HepG2 (cell line): Measurements from ENCODE around the gene CSTF3. TPM values are rescaled to one million over a fixed set of nuclear protein-coding genes. Genes with fewer than 3 reads are reported as not detected.

Experiments
- ADNP ChIP-seq: sonication (generic); formaldehyde crosslinking; IDR thresholded peaks from 2 replicates; pipeline ENCODE4 v1.4.0; 2020; ENCODE audit warnings: missing genetic modification reagents
- AFF4 ChIP-seq: sonication (generic); formaldehyde crosslinking; IDR thresholded peaks from 2 replicates; pipeline ENCODE4 v1.4.0; 2020; ENCODE audit warnings: missing genetic modification reagents
- ARNT2 ChIP-seq: sonication (generic); formaldehyde crosslinking; IDR thresholded peaks from 2 replicates; pipeline ENCODE4 v1.8.0; 2022; ENCODE audit warnings: mild to moderate bottlenecking, low read depth, missing genetic modification reagents, moderate library complexity
- ATRX ChIP-seq: sonication (generic); formaldehyde crosslinking; IDR thresholded peaks from 2 replicates; pipeline ENCODE4 v1.4.0; 2020; ENCODE audit warnings: missing genetic modification reagents, borderline replicate concordance
- BRD4 ChIP-seq: sonication (generic); formaldehyde crosslinking; IDR thresholded peaks from 2 replicates; pipeline ENCODE4 v1.4.0; 2020; ENCODE audit warnings: missing genetic modification reagents
- CTCF ChIP-seq: sonication (generic); formaldehyde crosslinking; IDR thresholded peaks from 2 replicates; pipeline ENCODE4 v1.5.0; 2020; ENCODE audit warnings: mild to moderate bottlenecking, missing genetic modification reagents, moderate library complexity
- KAT2B ChIP-seq: fragments of 150-350 bp; IDR thresholded peaks from 2 replicates; pipeline ENCODE4 v1.6.1; 2014; ENCODE audit warnings: low read depth, low read length, borderline replicate concordance
- NFE2L2 ChIP-seq: fragments of 150-350 bp; IDR thresholded peaks from 2 replicates; pipeline ENCODE4 v1.6.1; 2014; ENCODE audit warnings: low read length
- RBFOX2 ChIP-seq: fragments of 200-400 bp; formaldehyde crosslinking; IDR thresholded peaks from 2 replicates; pipeline ENCODE4 v1.6.1; 2017; ENCODE audit warnings: low read depth, mild to moderate bottlenecking, low read length
- SRSF1 ChIP-seq: fragments of 200-400 bp; formaldehyde crosslinking; optimal IDR thresholded peaks from 2 replicates; pipeline ENCODE3; 2017; ENCODE audit warnings: mild to moderate bottlenecking, low read depth, low read length, moderate library complexity
- TGIF2 ChIP-seq: IDR thresholded peaks from 2 replicates; pipeline ENCODE4 v1.6.1; 2016; ENCODE audit warnings: control low read depth, missing compliant biosample characterization
- ZBTB21 ChIP-seq: sonication (generic); formaldehyde crosslinking; IDR thresholded peaks from 2 replicates; pipeline ENCODE4 v1.4.0; 2020; ENCODE audit warnings: missing genetic modification reagents
- ZC3H4 ChIP-seq: sonication (generic); formaldehyde crosslinking; IDR thresholded peaks from 2 replicates; pipeline ENCODE4 v1.4.0; 2020; ENCODE audit warnings: missing genetic modification reagents, borderline replicate concordance
- ZFP36 ChIP-seq: fragments of 150-350 bp; IDR thresholded peaks from 2 replicates; pipeline ENCODE4 v1.6.1; 2018; ENCODE audit warnings: borderline replicate concordance, low read length, low read depth; ENCODE audit not compliant: partially characterized antibody
- ZNF331 ChIP-seq: sonication (generic); formaldehyde crosslinking; IDR thresholded peaks from 2 replicates; pipeline ENCODE4 v1.4.0; 2020; ENCODE audit warnings: missing genetic modification reagents
- ZNF570 ChIP-seq: sonication (generic); formaldehyde crosslinking; IDR thresholded peaks from 2 replicates; pipeline ENCODE4 v1.4.0; 2020; ENCODE audit warnings: mild to moderate bottlenecking, missing genetic modification reagents, borderline replicate concordance
- ZNF687 ChIP-seq: sonication (generic); formaldehyde crosslinking; IDR thresholded peaks from 2 replicates; pipeline ENCODE4 v1.5.1; 2020; ENCODE audit warnings: mild to moderate bottlenecking, missing genetic modification reagents, moderate library complexity
- ZNF746 ChIP-seq: sonication (generic); formaldehyde crosslinking; IDR thresholded peaks from 2 replicates; pipeline ENCODE4 v1.8.0; 2022; ENCODE audit warnings: mild to moderate bottlenecking, missing genetic modification reagents
- polyA plus RNA-seq, 8 experiments: library from polyadenylated mRNA; depleted of rRNA in 3 of 8; stranded (reverse) in 7 of 8; unstranded in 1 of 8; fragments of >200 nt; fragmentation: Illumina TruSeq in 4 of 8; extraction: Trizol in 4 of 8; gene quantifications; 2 replicates each; pipeline versions ENCODE4 v1.2.1 to v1.2.3, GENCODE V29; 2011 to 2016; ENCODE audit warnings: low read depth in 4 of 8, missing spikeins in 1 of 8, mixed read lengths in 1 of 8; ENCODE audit not compliant: insufficient read depth in 1 of 8
- total RNA-seq, 5 experiments: library from RNA; depleted of rRNA; stranded (reverse); fragments of >200 nt; fragmentation: Illumina TruSeq; extraction: Trizol; gene quantifications; 2 replicates each; pipeline ENCODE4 v1.2.3, GENCODE V29; 2016; ENCODE audit warnings: low read depth in 1 of 5
- TF ChIP-seq, protein P1 (sequence below): sonication (generic); formaldehyde crosslinking; IDR thresholded peaks from 2 replicates; pipeline ENCODE4 v1.9.0; 2021; ENCODE audit warnings: missing genetic modification reagents, borderline replicate concordance

The CSTF3 gene
- total and polyA plus RNA-seq, 2 of the 13 experiments (the other 11 are each of a cell fraction or from before 2014, with no cell fraction given) = 21.5 to 43.6 TPM

DNA sequence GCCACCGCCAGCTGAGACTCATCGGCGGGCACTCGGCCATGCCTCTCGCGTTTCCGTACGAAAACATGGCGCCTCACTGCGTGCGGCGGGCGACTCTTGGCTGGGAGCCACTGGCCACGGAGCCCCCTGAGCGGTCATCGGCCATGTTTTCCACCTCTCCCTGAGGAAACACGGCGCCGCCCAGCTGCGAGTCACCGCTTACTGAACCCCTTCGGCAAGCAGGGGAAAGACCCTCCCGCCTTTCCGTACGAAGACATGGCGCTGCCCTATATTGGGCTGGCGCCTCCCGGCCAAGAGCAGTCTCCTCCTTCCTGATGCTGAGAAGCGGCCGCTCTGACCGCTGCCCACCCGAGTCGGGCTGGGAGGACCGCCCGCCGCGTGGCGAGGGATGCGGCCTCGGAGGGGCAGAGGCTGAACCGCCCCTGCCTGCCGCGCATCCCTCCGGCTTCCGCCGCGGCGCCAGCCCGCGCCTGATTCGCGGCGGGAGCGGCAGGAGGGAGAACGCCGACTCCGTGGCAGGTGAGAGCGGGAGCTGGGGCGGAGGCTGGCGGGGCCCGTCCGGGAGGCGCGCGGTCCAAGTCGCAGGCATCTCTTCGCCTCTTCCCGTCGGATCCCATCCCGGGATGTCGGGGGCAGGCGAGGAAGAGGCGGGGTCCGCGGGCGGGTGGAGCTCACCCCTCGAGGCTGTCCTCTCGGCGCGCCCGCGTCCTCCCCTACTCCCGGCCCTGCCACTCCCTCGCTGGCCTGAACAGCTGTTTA lies 121.8 kb downstream of the CSTF3 start, which contains the start of gene TCP11L1 (continued):
- no peak; the same call in 1 of the 2 replicates for TF ChIP-seq TGIF2 (CRISPR knock-in tag)
- TF ChIP-seq ADNP (CRISPR knock-in tag) = no peak
- peak; percentile 86 for TF ChIP-seq ZNF331
- TF ChIP-seq ZBTB21 (CRISPR knock-in tag) = no peak
- TF ChIP-seq KAT2B = no peak
- TF ChIP-seq ARNT2 (CRISPR knock-in tag) = no peak
- TF ChIP-seq ZFP36 = no peak
- peak; percentile 85 for TF ChIP-seq SRSF1
- peak; percentile 88 for TF ChIP-seq RBFOX2
- TF ChIP-seq ZNF746 = no peak
- no peak for TF ChIP-seq ATRX (CRISPR knock-in tag)
- TF ChIP-seq BRD4 (CRISPR knock-in tag) = peak; percentile 63
- TF ChIP-seq ZNF687 (CRISPR knock-in tag) = peak; percentile 95
- no peak; the same call in none of the 2 replicates for TF ChIP-seq AFF4 (CRISPR knock-in tag)
- no peak for TF ChIP-seq NFE2L2
- TF ChIP-seq ZNF570 = no peak
- TF ChIP-seq, protein P1, sequence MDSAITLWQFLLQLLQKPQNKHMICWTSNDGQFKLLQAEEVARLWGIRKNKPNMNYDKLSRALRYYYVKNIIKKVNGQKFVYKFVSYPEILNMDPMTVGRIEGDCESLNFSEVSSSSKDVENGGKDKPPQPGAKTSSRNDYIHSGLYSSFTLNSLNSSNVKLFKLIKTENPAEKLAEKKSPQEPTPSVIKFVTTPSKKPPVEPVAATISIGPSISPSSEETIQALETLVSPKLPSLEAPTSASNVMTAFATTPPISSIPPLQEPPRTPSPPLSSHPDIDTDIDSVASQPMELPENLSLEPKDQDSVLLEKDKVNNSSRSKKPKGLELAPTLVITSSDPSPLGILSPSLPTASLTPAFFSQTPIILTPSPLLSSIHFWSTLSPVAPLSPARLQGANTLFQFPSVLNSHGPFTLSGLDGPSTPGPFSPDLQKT (CRISPR knock-in tag) = no peak
- TF ChIP-seq CTCF (CRISPR knock-in tag) = peak; percentile 60
- TF ChIP-seq ZC3H4 = no peak
